ENCODE results near the gene ACO2. TPM values are rescaled to one million over a fixed set of nuclear protein-coding genes. Genes with fewer than 3 reads are reported as not detected.

The ACO2 gene
- total and polyA plus RNA-seq, 2 of the 4 experiments (the other 2 are of a cell fraction) = 71.3 to 72.9 TPM

DNA sequence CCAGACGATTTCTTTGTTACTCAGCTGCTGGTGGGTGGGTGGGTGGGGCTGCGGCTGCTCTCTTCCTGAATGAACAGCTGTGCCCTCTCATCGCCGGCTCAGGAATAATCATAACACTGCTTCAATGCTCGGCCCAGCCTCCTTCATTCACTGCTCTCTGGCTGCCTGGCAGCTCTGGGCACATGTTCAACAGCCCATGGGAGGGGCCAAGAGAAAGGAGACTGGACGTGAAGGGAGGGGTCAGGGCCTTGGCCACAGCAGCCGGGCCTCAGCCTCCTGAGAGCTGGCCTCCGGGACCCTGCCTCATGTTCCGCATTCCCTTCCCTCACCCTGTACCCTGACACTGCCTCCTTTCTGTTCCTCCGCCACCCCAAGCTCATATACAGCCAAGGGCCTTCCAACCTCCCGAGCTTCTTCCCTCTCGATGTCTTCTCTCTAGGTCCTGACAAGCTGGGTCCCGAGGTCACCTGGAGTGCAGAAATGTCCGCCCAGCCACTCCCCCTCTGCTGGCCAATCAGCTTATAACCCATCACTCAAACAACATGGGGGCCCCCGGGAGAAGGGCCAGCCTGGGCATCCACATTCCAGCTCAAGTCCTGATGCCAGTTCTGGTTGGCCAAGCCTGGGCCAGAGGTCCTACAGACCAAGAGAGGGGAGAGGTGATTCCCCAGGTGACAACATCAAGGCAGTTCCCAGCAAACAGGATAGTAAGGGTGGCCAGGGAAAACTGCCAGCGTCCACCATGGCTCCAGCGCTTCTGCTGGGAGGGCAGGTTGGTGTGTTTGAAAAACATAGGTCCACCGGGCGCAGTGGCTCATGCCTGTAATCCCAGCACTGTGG, 88.7 kb downstream of the ACO2 start:
- peak overlapping the region; percentile 89 for H4K5ac ChIP-seq (ENCODE audit: low read depth, low read length)
- peak overlapping the region; percentile 96 to 99 for H4K8ac ChIP-seq (ENCODE audit: low read depth in 2 of 2, low read length in 2 of 2)
- H3K23ac ChIP-seq (ENCODE audit: low read depth, low read length) = peak overlapping the region; percentile 94
- peak overlapping the region; percentile 56 for H3K9ac ChIP-seq (ENCODE audit: low read depth, low read length)
- ChIA-PET POLR2A (ENCODE audit: unreplicated experiment) (interaction anchor here (0.7 kb wide), 1 partner anchor 14 kb away, joined by 3 read pairs; no protein-coding TSS in a partner anchor), CTCF (interaction anchor here (1.2 to 2.2 kb wide), 2 partner anchors 14 to 154 kb away, joined by 4 to 8 read pairs; partner anchors contain the start of gene POLR3H)
- peak overlapping the region; percentile 100 for H4K91ac ChIP-seq (ENCODE audit: insufficient read depth, low read depth, low read length)
- peak overlapping the region; percentile 100 for H2BK120ac ChIP-seq (ENCODE audit: low read depth, low read length)
- peak overlapping the region; percentile 53 for H3K4me2 ChIP-seq (ENCODE audit: low read depth, low read length)
- H3K27ac ChIP-seq (ENCODE audit: insufficient read depth, low read length) = peak overlapping the region; percentile 99
- peak overlapping the region; percentile 94 for H2AK9ac ChIP-seq (replicated peaks; ENCODE audit: low read depth, low read length, poor library complexity)
- no TSS peak for BruUV-seq (replicated peaks)
- in situ Hi-C loops (cut with MboI; ENCODE audit: low sequenced_read_pairs) (no loop called here), dilution Hi-C loops (cut with HindIII; ENCODE audit: low sequenced_read_pairs, unreplicated experiment) (no loop called here), intact Hi-C loops (cut with micrococcal nuclease) (no loop called here)
- ATAC-seq (ENCODE audit: low read depth) (peak; percentile 90), DNase-seq (peak; percentile 94)
- H3K9me1 ChIP-seq (ENCODE audit: insufficient read depth, low read length) = peaks cover 29% of the 10 kb centered on the region
- H2AK5ac ChIP-seq (ENCODE audit: low read depth, low read length) = peak overlapping the region; percentile 99
- H3K14ac ChIP-seq (replicated peaks; ENCODE audit: low read depth, low read length) = peak overlapping the region; percentile 96
- peak overlapping the region; percentile 99 for H3K4ac ChIP-seq (ENCODE audit: low read depth, low read length)
- peak overlapping the region; percentile 93 for H2BK20ac ChIP-seq (ENCODE audit: low read depth, low read length)
- H3K36me3 ChIP-seq (ENCODE audit: control insufficient read depth, insufficient read depth, low read length) = no peaks in the 10 kb centered on the region
- H2AFZ ChIP-seq (replicated peaks; ENCODE audit: low read length, poor library complexity) = peak overlapping the region; percentile 94
- H3K27me3 ChIP-seq (ENCODE audit: control insufficient read depth, insufficient read depth, low read length) = no peaks in the 10 kb centered on the region
- peaks cover 30% of the 10 kb centered on the region for H3K4me1 ChIP-seq (ENCODE audit: control insufficient read depth, insufficient read depth, low read length)
- H2BK15ac ChIP-seq (ENCODE audit: low read depth, low read length) = peak overlapping the region; percentile 96
- peak overlapping the region; percentile 48; the same call in 1 of the 2 replicates for H3K56ac ChIP-seq (ENCODE audit: extremely low read depth, insufficient read depth, low read length)
- H3K4me3 ChIP-seq (ENCODE audit: insufficient read depth, low read depth, low read length) = no peak overlapping the region
- peaks cover 4 to 53% of the 10 kb centered on the region in 2 experiments; a peak in 3 of 4 replicates for H3K79me1 ChIP-seq (ENCODE audit: low read depth in 1 of 2, low read length in 2 of 2)
- H4K20me1 ChIP-seq (ENCODE audit: insufficient read depth, low read length) = no peaks in the 10 kb centered on the region; the same call in 1 of the 2 replicates
- peak overlapping the region; percentile 87 for H2BK5ac ChIP-seq (ENCODE audit: low read depth, low read length, poor library complexity, severe bottlenecking)
- WGBS, 2 experiments (ENCODE audit: extremely low coverage in 2 of 2, insufficient read length in 1 of 2) = 40% methylated on average over 1 of the region's 19 CpGs; no CpG with 5 or more reads in 1 of the 2 experiments
- H3K9me3 ChIP-seq (ENCODE audit: control insufficient read depth, insufficient read depth, low read length) = no peaks in the 10 kb centered on the region
- H3K18ac ChIP-seq (ENCODE audit: low read depth, low read length) = peak overlapping the region; percentile 85
- TF ChIP-seq RFX5 (IDR thresholded peaks at IDR 0.05; ENCODE audit: low read depth, low read length) = no peak
- no peak for TF ChIP-seq FOS (IDR thresholded peaks at IDR 0.05; ENCODE audit: low read depth, low read length)
- no peak for TF ChIP-seq NFE2L2 (IDR thresholded peaks at IDR 0.05; ENCODE audit: low read depth, low read length)
- no peak for TF ChIP-seq CEBPB (IDR thresholded peaks at IDR 0.05; ENCODE audit: low read depth, low read length)
- TF ChIP-seq CHD1 (IDR thresholded peaks at IDR 0.05; ENCODE audit: low read depth, low read length) = no peak
- no peak for TF ChIP-seq BHLHE40 (IDR thresholded peaks at IDR 0.05; ENCODE audit: low read depth, low read length)
- TF ChIP-seq, protein P1, sequence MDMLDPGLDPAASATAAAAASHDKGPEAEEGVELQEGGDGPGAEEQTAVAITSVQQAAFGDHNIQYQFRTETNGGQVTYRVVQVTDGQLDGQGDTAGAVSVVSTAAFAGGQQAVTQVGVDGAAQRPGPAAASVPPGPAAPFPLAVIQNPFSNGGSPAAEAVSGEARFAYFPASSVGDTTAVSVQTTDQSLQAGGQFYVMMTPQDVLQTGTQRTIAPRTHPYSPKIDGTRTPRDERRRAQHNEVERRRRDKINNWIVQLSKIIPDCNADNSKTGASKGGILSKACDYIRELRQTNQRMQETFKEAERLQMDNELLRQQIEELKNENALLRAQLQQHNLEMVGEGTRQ (IDR thresholded peaks at IDR 0.05; ENCODE audit: low read depth, low read length) = peak; percentile 67
- TF ChIP-seq MAFK (IDR thresholded peaks at IDR 0.05; ENCODE audit: low read depth, low read length) = no peak
- TF ChIP-seq MXI1 (IDR thresholded peaks at IDR 0.05; ENCODE audit: borderline replicate concordance, low read depth, low read length) = peak; percentile 82; the same call in 1 of the 2 replicates
- TF ChIP-seq MAZ (IDR thresholded peaks at IDR 0.05; ENCODE audit: borderline replicate concordance, low read depth, low read length) = peak; percentile 80
- TF ChIP-seq, protein P2, sequence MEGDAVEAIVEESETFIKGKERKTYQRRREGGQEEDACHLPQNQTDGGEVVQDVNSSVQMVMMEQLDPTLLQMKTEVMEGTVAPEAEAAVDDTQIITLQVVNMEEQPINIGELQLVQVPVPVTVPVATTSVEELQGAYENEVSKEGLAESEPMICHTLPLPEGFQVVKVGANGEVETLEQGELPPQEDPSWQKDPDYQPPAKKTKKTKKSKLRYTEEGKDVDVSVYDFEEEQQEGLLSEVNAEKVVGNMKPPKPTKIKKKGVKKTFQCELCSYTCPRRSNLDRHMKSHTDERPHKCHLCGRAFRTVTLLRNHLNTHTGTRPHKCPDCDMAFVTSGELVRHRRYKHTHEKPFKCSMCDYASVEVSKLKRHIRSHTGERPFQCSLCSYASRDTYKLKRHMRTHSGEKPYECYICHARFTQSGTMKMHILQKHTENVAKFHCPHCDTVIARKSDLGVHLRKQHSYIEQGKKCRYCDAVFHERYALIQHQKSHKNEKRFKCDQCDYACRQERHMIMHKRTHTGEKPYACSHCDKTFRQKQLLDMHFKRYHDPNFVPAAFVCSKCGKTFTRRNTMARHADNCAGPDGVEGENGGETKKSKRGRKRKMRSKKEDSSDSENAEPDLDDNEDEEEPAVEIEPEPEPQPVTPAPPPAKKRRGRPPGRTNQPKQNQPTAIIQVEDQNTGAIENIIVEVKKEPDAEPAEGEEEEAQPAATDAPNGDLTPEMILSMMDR (conservative IDR thresholded peaks at IDR 0.05; ENCODE audit: low read depth, low read length) = no peak
- no peak for TF ChIP-seq RAD21 (IDR thresholded peaks at IDR 0.05; ENCODE audit: low read length)
- TF ChIP-seq RCOR1 (IDR thresholded peaks at IDR 0.05; ENCODE audit: insufficient replicate concordance, low read length) = no peak
- TF ChIP-seq POLR2A (IDR thresholded peaks at IDR 0.05; ENCODE audit: low read depth, low read length) = no peak
